Measurements from ENCODE around the gene SPATA9.
A peak's percentile ranks its signal among the peaks of the same experiment; 100 is the strongest.

The SPATA9 gene

DNA sequence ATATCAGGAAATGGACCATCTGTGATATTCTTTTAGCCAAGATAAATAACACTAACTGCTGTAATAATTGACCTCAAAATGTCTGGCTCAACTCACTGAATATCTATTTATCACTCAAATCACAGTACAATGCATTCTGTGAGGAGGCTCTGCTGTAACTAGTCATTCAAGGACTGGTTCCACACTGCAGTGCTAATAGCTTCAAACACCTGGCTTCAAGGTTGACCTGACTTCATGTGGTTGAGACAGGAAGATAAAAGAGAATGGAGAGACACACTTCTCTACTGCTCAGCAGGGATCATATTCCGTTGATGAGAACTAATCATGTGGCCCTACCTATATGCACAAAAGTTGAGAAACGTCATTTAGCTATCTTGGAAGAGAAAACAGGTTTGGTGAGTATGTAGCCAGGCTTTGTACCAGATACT, 45.0 kb upstream of the SPATA9 start:
- TF ChIP-seq CSDC2 (CRISPR knock-in tag; IDR thresholded peaks at IDR 0.05) (no peak), ISL1 (CRISPR knock-in tag; IDR thresholded peaks at IDR 0.05) (peak; percentile 77), TOX (CRISPR knock-in tag; IDR thresholded peaks at IDR 0.05; ENCODE audit: borderline replicate concordance) (no peak), RARB (CRISPR knock-in tag; IDR thresholded peaks at IDR 0.05) (no peak), ZNF8 (CRISPR knock-in tag; IDR thresholded peaks at IDR 0.05) (peak; percentile 17; the same call in 1 of the 2 replicates), ESRRG (CRISPR knock-in tag; IDR thresholded peaks at IDR 0.05) (peak; percentile 68; the same call in 1 of the 2 replicates), PPARA (CRISPR knock-in tag; IDR thresholded peaks at IDR 0.05; ENCODE audit: borderline replicate concordance) (no peak), ZC3H10 (CRISPR knock-in tag; IDR thresholded peaks at IDR 0.05) (no peak), ZFP30 (CRISPR knock-in tag; IDR thresholded peaks at IDR 0.05) (no peak), TCF4 (CRISPR knock-in tag; IDR thresholded peaks at IDR 0.05; ENCODE audit: borderline replicate concordance) (peak; percentile 91), OSR1 (CRISPR knock-in tag; IDR thresholded peaks at IDR 0.05) (no peak), ZNF565 (CRISPR knock-in tag; conservative IDR thresholded peaks at IDR 0.05; ENCODE audit: low read depth) (no peak)
- TF ChIP-seq, protein P1, sequence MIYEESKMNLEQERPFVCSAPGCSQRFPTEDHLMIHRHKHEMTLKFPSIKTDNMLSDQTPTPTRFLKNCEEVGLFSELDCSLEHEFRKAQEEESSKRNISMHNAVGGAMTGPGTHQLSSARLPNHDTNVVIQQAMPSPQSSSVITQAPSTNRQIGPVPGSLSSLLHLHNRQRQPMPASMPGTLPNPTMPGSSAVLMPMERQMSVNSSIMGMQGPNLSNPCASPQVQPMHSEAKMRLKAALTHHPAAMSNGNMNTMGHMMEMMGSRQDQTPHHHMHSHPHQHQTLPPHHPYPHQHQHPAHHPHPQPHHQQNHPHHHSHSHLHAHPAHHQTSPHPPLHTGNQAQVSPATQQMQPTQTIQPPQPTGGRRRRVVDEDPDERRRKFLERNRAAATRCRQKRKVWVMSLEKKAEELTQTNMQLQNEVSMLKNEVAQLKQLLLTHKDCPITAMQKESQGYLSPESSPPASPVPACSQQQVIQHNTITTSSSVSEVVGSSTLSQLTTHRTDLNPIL (CRISPR knock-in tag; IDR thresholded peaks at IDR 0.05; ENCODE audit: low read depth): no peak
- TF ChIP-seq, protein P2, sequence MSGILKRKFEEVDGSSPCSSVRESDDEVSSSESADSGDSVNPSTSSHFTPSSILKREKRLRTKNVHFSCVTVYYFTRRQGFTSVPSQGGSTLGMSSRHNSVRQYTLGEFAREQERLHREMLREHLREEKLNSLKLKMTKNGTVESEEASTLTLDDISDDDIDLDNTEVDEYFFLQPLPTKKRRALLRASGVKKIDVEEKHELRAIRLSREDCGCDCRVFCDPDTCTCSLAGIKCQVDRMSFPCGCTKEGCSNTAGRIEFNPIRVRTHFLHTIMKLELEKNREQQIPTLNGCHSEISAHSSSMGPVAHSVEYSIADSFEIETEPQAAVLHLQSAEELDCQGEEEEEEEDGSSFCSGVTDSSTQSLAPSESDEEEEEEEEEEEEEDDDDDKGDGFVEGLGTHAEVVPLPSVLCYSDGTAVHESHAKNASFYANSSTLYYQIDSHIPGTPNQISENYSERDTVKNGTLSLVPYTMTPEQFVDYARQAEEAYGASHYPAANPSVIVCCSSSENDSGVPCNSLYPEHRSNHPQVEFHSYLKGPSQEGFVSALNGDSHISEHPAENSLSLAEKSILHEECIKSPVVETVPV (CRISPR knock-in tag; IDR thresholded peaks at IDR 0.05): 0 out of 2 replicates have a peak, but pooled peaks have one; percentile 22
- TF ChIP-seq, protein P3, sequence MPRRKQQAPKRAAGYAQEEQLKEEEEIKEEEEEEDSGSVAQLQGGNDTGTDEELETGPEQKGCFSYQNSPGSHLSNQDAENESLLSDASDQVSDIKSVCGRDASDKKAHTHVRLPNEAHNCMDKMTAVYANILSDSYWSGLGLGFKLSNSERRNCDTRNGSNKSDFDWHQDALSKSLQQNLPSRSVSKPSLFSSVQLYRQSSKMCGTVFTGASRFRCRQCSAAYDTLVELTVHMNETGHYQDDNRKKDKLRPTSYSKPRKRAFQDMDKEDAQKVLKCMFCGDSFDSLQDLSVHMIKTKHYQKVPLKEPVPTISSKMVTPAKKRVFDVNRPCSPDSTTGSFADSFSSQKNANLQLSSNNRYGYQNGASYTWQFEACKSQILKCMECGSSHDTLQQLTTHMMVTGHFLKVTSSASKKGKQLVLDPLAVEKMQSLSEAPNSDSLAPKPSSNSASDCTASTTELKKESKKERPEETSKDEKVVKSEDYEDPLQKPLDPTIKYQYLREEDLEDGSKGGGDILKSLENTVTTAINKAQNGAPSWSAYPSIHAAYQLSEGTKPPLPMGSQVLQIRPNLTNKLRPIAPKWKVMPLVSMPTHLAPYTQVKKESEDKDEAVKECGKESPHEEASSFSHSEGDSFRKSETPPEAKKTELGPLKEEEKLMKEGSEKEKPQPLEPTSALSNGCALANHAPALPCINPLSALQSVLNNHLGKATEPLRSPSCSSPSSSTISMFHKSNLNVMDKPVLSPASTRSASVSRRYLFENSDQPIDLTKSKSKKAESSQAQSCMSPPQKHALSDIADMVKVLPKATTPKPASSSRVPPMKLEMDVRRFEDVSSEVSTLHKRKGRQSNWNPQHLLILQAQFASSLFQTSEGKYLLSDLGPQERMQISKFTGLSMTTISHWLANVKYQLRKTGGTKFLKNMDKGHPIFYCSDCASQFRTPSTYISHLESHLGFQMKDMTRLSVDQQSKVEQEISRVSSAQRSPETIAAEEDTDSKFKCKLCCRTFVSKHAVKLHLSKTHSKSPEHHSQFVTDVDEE (CRISPR knock-in tag; IDR thresholded peaks at IDR 0.05): peak; percentile 81; the same call in 1 of the 2 replicates
- ATAC-seq: no peak

DNA sequence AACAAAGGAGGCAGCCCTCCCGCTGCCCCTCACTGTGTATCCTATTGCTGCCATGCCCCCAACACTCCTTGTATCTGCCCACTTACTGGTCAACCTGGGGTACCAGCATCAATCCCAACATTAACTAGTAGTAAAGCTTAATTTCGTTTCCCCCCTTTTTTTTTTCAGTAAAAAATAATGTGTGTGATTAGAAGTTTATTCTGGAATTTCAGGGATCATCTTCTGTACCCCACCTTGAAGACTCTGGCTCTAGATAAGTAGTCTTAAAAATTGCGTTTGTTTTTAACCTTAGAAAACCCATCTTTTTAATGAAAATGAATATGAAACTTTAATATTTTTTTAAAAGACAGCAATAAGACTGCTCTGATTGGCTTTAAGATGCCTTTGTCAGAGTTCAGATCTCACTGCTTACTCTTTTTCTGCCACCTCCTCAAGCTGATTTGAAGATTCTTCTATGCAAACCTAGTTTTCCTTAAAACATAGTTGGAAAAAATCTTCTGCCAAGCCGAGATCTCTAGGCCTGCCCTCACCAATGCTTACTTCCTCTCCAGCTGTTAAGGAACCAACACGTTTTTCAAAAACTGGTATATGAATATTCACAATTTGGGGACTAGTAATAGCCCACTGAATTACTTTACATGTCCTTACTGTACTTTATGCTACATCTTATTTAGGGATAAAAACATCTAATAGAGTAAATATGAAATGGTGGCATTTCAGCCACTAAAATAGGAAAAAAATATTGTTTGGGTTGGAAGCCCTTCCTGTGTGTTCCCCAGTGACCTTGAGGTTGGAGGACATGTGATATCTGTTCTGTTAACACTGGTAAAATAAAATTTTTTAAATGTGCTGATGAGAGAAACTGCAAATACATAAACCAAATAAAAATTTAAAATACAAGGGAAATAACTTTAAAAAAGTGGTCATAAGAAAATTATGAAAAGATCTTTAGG, 44.3 kb upstream of the SPATA9 start:
- TF ChIP-seq TOX (CRISPR knock-in tag; IDR thresholded peaks at IDR 0.05; ENCODE audit: borderline replicate concordance): no peak
- no peak for TF ChIP-seq BACH2 (CRISPR knock-in tag; IDR thresholded peaks at IDR 0.05; ENCODE audit: borderline replicate concordance)
- no peak for TF ChIP-seq ZNF70 (CRISPR knock-in tag; IDR thresholded peaks at IDR 0.05)
- TF ChIP-seq RARB (CRISPR knock-in tag; IDR thresholded peaks at IDR 0.05): no peak
- TF ChIP-seq, protein P2 (CRISPR knock-in tag; IDR thresholded peaks at IDR 0.05): no peak
- no peak for TF ChIP-seq ZFP3 (CRISPR knock-in tag; IDR thresholded peaks at IDR 0.05)
- TF ChIP-seq OSR1 (CRISPR knock-in tag; IDR thresholded peaks at IDR 0.05): no peak
- TF ChIP-seq ZFP30 (CRISPR knock-in tag; IDR thresholded peaks at IDR 0.05): no peak
- no peak for TF ChIP-seq CSDC2 (CRISPR knock-in tag; IDR thresholded peaks at IDR 0.05)
- TF ChIP-seq ESRRG (CRISPR knock-in tag; IDR thresholded peaks at IDR 0.05): no peak
- no peak for TF ChIP-seq ISL1 (CRISPR knock-in tag; IDR thresholded peaks at IDR 0.05)
- no peak for TF ChIP-seq TCF4 (CRISPR knock-in tag; IDR thresholded peaks at IDR 0.05; ENCODE audit: borderline replicate concordance)
- ATAC-seq: no peak

DNA sequence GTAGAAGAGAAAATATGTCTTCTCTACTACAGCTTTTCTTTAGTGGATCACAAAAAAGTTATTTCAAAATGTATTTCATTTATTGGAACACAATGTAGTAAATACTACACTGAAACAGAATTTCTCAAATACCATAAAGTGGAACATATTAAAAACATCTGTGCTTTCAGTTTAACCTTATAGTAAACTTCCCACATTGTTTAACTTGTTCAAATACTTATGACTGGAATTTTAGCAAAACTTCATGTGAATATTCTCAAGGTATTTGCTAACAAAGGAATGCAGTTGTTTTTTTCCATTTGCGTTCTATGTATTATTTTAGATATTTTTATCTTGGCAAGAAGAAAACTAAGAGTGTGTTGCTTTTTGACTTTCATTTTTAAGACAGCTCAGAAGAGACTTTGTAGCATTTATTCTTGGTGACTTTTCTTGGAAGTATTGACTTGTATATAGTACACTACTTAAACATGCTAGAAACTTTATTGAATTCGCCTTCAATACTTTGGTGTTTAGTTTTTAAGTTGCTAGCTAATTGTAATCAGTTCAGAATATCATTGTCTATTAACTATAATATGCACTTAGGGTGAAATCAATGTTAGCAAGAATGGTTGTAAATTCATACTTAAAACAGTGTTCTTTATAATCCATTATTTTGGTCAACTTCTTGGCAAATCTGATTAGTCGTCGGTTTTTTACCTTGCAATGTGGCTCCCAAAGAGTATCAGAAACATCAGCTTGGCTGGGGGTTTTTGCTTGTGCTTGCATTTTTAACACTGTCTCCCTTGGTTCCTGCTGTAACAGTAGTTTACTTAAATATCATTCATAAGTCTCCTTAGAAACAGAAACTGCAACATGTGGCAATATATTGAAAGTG, 43.4 kb upstream of the SPATA9 start:
- ATAC-seq: peak; percentile 23; the same call in 2 of the 3 replicates
- no peak for TF ChIP-seq TCF4 (CRISPR knock-in tag; IDR thresholded peaks at IDR 0.05; ENCODE audit: borderline replicate concordance)
- TF ChIP-seq ZNF70 (CRISPR knock-in tag; IDR thresholded peaks at IDR 0.05): no peak
- no peak for TF ChIP-seq ZNF565 (CRISPR knock-in tag; conservative IDR thresholded peaks at IDR 0.05; ENCODE audit: low read depth)
- TF ChIP-seq, protein P2 (CRISPR knock-in tag; IDR thresholded peaks at IDR 0.05): no peak
- no peak for TF ChIP-seq BACH2 (CRISPR knock-in tag; IDR thresholded peaks at IDR 0.05; ENCODE audit: borderline replicate concordance)
- no peak for TF ChIP-seq ZC3H10 (CRISPR knock-in tag; IDR thresholded peaks at IDR 0.05)
- no peak for TF ChIP-seq GLIS3 (CRISPR knock-in tag; IDR thresholded peaks at IDR 0.05)
- TF ChIP-seq ZFP3 (CRISPR knock-in tag; IDR thresholded peaks at IDR 0.05): no peak
- TF ChIP-seq CSDC2 (CRISPR knock-in tag; IDR thresholded peaks at IDR 0.05): no peak
- TF ChIP-seq, protein P4, sequence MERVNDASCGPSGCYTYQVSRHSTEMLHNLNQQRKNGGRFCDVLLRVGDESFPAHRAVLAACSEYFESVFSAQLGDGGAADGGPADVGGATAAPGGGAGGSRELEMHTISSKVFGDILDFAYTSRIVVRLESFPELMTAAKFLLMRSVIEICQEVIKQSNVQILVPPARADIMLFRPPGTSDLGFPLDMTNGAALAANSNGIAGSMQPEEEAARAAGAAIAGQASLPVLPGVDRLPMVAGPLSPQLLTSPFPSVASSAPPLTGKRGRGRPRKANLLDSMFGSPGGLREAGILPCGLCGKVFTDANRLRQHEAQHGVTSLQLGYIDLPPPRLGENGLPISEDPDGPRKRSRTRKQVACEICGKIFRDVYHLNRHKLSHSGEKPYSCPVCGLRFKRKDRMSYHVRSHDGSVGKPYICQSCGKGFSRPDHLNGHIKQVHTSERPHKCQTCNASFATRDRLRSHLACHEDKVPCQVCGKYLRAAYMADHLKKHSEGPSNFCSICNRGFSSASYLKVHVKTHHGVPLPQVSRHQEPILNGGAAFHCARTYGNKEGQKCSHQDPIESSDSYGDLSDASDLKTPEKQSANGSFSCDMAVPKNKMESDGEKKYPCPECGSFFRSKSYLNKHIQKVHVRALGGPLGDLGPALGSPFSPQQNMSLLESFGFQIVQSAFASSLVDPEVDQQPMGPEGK (CRISPR knock-in tag; IDR thresholded peaks at IDR 0.05; ENCODE audit: borderline replicate concordance): no peak
- no peak for TF ChIP-seq OSR1 (CRISPR knock-in tag; IDR thresholded peaks at IDR 0.05)

All from SK-N-SH treated with all-trans-retinoic acid at 6 μM for 48 hours (cell line).